ENCODE results near the gene SERPINB1.

The SERPINB1 gene

DNA sequence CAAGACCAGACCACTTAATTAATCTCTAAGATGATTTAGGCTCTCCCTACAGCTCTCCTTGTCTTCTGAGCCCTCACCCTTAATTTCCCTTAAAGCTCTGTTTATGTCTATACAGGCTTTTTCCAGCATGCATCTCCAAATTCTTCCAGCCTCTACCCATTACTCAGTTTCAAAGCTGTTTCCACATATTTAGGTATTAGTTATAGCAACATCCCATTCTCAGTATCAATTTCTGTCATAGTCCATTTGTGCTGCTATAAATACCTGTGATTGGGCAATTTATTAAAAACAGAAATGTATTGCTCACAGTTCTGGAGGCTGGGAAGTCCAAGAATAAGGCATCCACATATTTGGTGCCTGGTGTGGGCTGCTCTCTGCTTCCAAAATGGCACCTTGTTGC lies 2.3 kb upstream of the SERPINB1 start:
- no peak for DNase-seq

DNA sequence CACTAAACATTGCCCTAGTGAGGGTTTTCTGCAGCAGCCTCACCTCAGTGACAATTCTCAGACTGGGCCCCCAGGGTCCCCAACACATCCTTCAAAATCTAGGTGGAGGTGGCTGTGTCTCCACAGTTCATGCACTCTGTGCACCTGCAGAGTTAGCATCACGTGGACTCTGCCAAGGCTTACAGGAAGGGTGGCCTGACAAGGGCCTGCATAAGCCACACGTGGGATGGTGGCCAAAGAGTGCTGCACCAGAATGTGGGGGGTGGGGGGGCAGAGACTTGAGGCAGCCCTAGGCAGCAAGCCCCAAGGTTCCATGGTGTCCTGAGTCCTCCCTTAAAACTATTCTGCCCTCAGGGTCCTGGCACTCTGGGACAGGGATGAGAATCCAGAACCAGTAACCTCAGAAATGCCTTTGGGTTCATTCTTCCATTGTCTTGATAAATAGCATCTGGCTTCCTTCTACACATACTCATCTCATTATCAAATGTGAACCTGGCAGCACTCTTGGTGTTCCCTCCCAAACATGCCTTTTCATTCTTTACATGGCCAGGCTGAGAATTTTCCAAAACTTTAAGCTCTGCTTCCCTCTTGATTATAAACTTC lies 1.6 kb upstream of the SERPINB1 start:
- no peak for DNase-seq

DNA sequence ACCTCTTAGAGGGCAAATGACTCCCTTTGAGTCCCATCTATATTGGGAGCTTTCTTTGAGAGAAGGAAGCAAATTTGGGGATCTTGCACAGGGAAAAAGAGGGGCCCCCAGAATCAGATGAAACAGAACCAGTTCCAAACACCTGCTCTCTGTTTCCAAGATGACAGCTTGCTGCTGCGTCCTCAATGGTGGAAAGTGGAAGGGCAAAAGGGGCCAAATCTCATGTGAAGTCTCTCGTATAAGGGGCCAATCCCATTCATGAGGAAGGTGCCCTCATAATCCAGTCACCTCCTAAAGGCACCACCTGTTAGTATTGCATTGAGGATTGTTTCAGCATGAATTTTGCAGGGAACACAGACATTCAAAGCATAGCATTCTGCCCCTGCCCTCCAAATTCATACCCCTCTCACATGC lies 483 bp upstream of the SERPINB1 start:
- no peak for DNase-seq

DNA sequence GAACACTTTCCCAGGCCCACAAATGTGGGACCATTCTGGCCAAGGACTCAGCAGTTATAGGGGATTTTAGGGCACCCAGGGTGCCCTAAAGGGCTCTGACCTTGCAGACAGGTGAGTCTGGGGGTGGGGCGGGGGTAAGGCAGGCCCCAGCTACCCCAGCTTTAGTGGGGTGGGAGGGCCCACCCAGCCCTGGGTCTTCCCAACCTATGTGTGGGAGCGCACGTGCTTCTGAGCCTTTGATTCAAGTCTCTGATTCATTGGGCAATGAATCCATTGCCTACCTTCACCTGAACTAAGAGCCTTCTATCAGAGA lies 958 bp downstream of the SERPINB1 start:
- no peak for DNase-seq

DNA sequence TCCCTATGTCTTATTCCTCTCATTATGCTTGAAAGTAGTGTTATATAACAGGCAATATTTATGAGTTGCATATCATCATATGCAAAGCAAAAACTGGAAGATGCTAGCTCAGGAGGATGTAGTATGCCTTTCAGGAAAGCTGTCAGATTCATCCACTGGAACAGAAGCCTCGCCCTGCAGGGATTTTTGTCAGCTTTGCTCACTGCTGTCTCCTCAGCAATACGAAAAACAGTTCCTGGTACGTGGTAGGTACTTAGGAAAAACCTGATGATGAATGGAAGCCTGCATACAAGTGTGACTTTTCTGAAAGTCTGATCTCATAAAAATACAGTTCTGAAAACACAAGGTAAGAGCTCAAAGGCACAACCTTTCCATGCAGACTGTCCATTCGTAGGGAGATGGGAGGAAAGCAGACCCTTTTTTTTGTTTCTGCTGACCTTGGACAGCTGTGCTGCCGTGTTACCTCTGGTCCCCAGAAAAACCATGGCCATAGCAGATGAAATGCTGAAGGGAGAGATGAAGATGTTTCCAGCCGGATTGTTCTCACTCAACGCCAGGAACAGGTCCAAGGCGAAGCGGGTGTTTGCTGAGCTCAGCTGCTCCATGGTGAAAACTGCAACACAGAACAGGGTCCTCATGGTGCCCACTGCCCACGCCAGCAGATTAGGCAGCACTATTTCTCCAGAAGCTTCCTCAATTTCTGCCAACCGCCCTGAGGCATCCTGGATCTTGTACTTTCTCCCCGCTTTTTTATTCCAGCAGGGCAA lies 1.5 kb downstream of the SERPINB1 start:
- no peak for DNase-seq

DNA sequence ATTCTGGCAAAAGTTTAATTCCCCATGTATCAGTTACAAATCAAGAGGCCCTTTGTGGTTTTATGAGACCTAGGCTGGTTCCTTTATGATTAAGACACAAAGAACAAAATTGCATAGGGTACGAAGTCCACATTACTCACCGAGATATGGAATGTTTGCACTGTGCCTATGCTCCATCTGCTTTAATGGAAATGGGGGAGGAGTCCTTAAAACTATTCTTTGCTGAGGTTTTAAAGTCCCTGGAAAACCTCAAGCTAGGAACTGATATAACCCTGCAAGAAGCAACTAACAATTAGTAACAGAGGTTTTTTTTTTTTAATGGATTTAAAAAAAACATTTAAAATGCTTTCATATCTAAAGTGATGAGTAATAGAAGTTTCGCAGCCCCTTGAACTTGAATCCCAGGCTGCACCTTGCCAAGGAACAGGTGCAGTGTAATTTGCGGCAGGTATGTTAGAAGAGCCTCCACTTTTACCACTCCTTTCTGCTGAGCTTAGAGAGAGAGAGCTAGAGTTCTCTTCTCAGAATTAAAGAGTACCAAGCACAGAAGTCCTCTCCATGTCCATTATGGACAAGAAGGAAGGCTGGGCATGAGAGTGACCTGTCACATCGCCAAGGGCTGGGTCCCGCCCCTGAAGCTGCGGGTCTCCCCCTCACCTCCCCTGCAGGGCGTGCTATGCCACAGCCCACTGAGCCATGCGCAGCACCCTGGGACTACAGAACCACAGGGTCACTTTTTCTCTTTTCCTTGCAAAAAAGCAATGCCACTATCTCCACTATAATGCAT lies 2.3 kb downstream of the SERPINB1 start:
- no peak for DNase-seq

DNA sequence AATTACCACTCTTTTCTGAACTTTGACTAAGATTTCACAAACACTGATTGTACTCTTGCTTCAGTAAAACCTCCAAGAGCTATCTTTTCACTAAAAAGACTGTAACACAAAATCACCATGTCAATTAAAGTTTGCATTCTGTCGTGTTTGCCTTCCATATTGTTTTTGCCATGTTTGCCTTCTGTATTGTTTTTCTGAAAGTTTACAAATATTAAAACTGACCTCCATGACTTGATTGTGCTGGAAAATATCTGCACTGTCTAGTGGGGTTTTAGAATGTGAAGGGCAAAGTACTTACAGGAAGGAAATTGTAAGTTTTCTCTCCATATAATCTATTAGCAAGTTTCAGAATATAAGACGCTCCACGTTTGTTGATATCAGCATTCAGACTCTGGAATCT lies 3.4 kb downstream of the SERPINB1 start:
- no peak for DNase-seq

DNA sequence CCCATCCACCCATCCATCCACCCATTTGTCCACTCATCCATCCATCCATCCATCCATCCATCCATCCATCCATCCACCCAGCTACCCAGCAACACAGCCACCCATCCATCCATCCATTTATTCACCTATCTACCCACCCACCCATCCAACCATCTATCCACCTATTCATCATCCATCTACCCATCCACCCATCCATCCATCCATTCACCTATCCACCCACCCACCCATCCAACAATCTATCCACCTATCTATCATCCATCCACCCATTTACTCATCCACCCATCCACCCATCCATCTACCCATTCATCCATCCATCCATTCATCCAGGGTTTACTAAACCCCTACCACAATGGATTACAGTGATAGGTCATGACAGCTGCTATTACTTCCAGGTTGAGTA lies 7.4 kb downstream of the SERPINB1 start:
- no peak for DNase-seq

DNA sequence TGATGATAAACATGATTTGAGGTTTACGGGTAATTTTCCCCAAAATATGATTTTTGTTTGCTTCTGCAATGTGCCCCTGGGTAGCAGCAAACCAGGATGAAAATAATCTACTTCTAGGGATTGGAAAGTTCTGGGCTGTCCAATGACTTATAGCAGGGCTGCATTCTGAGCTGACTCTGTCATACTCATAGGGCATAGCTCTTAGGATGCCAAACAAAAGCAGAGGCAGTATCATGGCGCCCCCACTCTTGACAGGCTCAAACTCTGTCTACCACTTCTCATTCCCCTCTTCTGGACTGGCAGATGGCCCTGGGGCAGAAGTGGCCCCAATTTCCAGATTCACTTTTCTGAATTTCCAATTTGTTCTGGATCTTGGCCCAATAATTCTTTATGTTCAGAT lies 10.3 kb downstream of the SERPINB1 start:
- no peak for DNase-seq

DNA sequence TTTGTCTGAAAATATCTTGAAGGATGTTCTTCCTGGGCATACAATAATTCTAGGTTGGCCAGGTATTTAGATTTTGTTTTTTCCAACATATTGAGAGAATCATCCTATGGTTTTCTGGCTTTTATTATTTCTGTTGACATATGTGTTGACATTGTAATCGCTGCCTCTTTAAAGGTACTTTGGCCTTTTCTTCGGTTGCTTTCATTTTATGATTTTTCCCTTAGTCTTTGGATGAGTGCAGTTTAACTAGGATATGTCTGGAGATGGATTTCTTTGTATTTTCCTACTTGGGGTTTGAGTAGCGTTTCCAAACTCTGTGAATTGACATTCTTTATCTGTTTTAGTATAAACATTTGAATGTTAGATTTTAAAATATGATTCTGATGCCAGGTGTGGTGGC lies 11.5 kb downstream of the SERPINB1 start:
- DNase-seq, result no peak

DNA sequence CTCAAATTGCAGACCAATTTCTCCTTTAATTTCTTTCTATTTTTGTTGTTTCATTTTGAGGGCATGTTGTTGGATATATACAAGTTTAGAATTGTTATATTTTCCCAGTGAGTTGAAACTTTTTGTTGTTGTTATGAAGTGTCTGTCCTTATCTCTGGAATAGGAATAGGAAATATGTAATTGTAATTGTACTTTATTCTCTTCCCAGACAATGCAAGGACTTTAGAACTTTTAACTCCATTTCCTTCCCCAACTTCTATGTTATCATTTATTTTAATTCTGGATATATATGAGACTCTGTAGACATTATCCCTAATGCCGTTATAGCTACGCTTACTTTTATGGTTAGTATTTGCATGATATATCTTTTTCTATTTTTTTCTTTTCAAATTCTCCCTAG lies 12.4 kb downstream of the SERPINB1 start:
- no peak for DNase-seq

DNA sequence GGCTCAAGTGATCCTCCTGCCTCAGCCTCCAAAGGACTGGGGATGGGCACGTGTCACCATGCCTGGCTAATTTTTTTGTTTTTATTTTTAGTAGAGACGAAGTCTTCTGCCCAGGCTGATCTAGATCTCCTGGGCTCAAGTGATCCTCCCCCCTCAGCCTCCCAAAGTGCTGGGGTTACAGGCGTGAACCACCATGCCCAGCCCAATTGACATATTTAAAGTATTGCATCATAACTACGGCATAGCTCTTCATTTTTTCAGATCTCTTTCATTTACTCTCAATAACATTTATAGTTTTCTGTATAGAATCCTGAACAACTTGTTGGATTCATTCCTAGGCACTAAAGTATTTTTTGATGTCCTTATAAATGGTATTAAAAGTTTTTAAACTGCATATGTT lies 13.0 kb downstream of the SERPINB1 start:
- no peak for DNase-seq

DNA sequence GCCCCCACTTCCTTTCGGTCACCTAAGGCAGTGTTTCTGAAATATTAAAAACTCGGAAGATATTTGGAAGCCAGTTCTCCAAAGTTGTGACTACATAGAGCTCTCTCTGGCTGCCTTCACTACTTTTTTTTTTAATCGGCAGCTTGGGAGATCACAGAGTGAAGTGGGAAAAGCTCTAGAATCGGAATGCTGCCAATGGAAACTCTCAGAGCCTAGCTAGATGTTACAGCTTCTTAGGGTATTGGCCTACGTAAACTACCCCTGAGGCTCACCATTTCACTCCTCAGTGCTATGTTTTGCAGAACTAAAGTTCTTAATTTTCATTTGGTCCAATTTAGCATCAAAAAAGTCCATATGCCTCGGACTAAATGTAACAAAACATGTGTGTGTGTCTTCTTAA lies 14.5 kb downstream of the SERPINB1 start:
- no peak for DNase-seq

DNA sequence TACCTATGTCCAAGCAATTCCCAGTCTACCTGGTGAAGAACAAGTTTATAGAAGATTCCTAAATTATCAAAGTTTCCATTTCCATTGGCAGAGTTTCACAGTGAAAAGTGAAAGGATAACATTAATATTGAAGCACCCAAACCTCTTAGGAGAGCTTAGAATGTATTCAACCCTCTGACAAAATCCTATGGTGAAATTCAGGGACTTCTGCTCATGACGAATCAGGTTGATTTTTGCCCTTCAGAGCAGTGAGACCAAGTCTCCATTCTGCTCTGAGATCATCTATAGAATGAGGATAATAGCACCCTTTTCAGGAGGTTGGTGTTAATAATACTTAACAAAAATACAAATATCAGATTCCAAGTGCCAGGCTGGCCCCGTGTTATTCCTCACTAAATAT lies 15.5 kb downstream of the SERPINB1 start:
- DNase-seq, result no peak

DNA sequence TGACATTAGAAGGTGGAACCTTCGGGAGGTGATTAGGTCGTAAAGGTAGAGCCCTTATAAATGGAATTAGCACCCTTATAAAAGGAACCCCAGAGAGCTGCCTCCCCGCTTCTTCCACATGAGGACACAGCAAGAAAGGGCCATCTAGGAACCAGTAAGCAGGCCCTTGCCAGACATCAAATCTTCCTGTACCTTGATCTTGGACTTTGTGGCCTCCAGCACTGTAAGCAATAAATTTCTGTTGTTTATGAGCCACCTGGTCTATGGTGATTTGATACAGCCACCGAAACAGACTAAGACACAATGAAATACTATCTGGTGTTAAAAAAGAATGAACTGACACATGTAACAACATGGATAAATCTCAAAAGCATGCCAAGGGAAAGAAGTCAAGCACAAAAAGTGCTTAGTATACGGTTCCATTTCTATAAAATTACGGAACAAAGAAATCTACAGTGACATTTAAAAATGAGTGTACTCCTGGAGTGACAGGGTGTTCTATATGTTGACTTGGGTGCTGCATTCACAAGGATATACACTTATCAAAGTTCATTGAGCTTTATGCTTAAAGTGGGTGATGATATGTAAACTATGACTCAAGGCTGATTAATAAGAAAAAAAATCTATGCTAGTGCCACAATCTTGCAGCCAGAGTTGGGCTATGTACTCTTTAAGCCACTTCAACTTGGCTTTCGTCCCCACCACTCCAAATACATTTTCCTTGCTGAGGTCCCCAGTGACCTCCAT lies 18.4 kb downstream of the SERPINB1 start:
- no peak for DNase-seq

DNA sequence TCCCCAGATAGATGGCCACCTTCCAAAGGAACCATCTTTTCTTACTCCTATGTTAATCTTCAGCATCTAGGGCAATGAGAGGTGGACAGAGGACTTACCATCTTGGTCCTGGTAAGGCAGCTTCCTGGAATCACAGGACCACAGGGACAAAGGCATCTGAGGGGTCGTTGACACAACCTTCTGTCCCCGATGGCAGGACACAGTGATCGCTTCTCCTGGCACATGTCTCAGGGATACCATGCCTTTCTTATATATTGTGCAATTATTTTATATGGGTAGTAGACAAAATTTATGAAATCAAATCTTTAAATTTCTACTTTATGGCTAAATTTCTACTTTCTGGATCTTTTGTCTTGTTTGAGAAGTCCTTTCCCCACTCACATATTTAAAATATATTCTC lies 20.1 kb downstream of the SERPINB1 start:
- no peak for DNase-seq

DNA sequence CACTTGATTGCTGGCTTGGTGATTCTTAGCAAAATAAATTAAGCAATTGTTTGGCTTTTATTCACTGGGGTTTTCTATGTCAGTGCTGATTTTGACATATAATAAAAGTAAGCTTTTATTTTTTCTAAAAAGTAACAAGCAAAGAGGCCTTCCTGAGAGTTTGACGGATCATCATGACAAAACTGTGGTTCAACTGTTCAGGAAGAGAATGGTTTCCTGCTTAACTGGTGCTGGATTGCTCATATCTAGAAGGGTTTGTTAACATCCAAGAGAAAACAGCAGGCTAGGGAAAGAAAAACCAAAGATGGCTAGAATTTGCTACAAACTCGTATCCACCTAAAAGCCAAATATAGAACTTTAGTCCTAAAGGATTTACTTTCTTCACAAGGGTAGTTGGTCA lies 21.2 kb downstream of the SERPINB1 start:
- DNase-seq, result no peak

DNA sequence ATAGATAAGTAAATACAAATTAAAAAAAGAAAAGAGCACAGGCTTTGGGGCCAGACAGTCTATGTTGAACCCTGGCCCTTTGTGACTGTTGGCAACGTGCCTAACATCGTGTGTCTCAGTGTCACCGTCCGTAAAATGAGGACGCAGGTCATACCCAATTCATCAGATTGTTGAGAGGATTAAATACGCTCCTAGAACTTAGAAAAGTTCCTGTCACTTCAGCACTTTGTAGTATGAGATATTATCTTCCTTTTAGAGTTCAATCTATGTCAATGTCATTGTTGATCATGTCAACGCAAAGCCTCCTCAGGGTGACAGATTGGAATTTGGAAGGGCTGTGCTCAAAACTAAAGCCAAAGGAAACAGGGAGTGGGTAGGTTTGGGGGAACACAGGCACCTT lies 21.7 kb downstream of the SERPINB1 start:
- DNase-seq, result no peak

DNA sequence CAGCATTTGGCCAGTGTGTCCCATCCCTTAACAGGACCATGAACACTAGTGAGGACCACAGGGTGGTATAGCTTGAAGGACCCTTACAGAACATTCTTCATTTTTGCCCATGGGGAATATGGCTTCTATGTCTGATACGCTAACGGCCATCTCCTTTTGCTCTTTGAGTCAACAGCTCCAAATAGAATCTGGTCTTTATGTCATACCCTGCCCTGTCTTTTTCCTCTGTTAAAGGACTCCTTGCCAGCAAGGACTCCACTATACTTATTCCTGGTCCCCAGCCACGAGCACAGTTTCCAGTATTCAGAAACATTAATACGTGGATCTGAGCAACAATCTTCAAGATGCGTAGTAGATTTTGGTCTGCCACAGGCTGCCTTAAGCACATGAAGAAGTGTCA lies 22.5 kb downstream of the SERPINB1 start:
- no peak for DNase-seq

DNA sequence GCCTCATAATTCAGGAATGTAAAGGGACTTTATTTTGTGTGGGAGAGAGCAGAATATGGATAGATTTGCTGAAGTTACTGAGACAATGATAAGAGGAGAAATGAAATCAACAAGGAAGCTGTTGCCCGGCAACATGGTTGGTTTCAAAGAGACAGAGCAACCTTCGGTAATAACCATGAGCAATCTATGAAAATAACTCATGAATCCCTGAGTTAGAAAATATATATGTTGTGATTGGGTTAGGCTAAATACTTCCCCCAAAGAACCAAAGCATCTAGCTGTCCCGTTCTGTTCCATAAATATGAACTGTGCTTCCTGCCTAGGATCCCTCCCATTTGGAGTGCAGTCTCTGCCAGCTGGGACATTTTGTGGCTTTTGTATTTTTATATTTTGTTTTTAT lies 23.1 kb downstream of the SERPINB1 start:
- DNase-seq, result no peak

DNA sequence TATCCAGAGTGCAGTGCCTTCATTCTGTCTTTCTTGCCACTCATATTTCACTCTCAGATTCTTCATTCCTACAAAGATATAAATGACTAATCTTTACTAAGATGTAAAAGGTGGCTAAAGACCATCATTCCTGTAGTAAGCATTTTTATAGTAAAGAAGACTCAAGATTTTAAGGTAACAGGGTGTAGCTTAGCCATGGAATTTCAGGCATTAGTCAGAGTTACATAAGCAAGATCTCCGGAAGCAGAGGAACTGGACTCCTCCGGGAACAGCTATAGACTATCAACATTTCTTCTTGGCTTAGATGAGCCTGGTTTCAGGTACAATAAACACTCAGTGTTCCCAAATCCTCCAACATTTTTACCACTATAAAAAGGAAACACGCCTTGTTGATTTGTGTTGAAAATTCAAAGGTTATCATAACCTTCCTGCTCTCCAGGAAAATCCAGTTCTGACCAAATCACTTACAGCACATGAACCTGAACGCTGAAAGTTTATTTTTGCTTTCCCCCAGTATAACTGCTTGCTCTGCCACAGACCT lies 23.7 kb downstream of the SERPINB1 start:
- no peak for DNase-seq

DNA sequence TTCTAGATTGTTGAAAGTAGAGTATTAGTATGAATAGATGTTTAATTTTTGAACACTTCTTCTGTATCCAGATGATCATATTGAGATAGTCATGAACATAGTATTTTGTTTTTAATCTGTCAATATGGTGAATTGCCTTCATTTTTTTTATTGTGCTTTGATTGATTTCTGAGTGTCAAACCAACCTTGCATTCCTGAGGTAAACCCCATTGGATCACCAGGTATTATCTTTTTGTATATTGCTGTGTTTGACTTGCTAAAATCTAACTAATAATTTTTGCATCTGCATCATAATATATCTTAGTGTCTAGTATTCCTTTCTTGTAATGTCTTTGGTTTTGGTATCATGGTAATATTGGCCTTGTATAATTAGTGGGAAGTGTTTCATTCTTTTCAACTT lies 25.5 kb downstream of the SERPINB1 start:
- no peak for DNase-seq

DNA sequence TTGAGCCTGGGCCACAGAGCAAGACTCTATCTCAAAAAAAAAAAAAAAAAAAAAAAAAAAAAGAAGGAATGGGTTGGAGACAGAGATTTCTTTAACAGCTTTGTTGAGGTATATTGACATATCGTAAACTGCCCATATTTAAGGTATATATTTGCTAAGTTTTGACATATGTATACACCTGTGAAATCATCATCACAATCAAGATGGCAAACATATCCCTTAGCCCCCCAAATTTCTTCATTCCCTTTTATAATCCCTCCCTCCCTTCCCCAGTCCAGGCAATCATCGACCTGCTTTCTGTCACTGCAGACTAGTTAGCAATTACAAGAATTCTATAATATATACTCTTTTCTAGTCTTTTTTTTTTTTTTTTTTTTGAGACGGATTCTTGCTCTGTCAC lies 29.0 kb downstream of the SERPINB1 start:
- DNase-seq, result no peak

All from T1000 (cell line).